Tongue (tissue), 2 donors: ENCODE results near the gene GPR87. TPM values are rescaled to one million over a fixed set of nuclear protein-coding genes. Genes with fewer than 3 reads are reported as not detected.

Experiments
- DNase-seq: peaks from one replicate; pipeline ENCODE4 v3.0.0-alpha.2; 2015
- total RNA-seq: library from RNA; depleted of rRNA; stranded (reverse); fragments of >200 nt; gene quantifications from one replicate; pipeline ENCODE4 v1.2.3, GENCODE V29; 2014

The GPR87 gene
- total RNA-seq, 1 donor from 2014 or later: 2.3 TPM

GRCh38 chr3:151282921-151283320 is 33.7 kb downstream of the GPR87 start:
- peak; percentile 77 for DNase-seq

GRCh38 chr3:151281671-151282324 is 34.8 kb downstream of the GPR87 start:
- DNase-seq: peak; percentile 56

- no peak for DNase-seq
Observed at GRCh38 chr3:151278230-151278629, 38.4 kb downstream of the GPR87 start, which contains the start of gene P2RY14. Gene P2RY14 (minus strand): TSS chr3:151278542. CDS start chr3:151214316, 64,226 bp downstream.

- DNase-seq: no peak
Observed at GRCh38 chr3:151276687-151277042, 40.0 kb downstream of the GPR87 start.

- DNase-seq: no peak
Observed at GRCh38 chr3:151276038-151276686, 40.5 kb downstream of the GPR87 start.

- no peak for DNase-seq
Observed at GRCh38 chr3:151275091-151275490, 41.5 kb downstream of the GPR87 start.

GRCh38 chr3:151269631-151270030 is 47.0 kb downstream of the GPR87 start:
- DNase-seq: no peak

GRCh38 chr3:151268267-151269235 is 48.1 kb downstream of the GPR87 start:
- DNase-seq: no peak

GRCh38 chr3:151267066-151267465 is 49.6 kb downstream of the GPR87 start:
- DNase-seq: no peak

GRCh38 chr3:151265866-151266265 is 50.8 kb downstream of the GPR87 start:
- peak; percentile 33 for DNase-seq

GRCh38 chr3:151265166-151265565 is 51.5 kb downstream of the GPR87 start:
- no peak for DNase-seq

GRCh38 chr3:151264605-151265004 is 52.0 kb downstream of the GPR87 start:
- no peak for DNase-seq

- no peak for DNase-seq
Observed at GRCh38 chr3:151262871-151263525, 53.6 kb downstream of the GPR87 start.

- DNase-seq: no peak
Observed at GRCh38 chr3:151259664-151260063, 57.0 kb downstream of the GPR87 start.

GRCh38 chr3:151256749-151257148 is 59.9 kb downstream of the GPR87 start:
- no peak for DNase-seq

GRCh38 chr3:151248772-151249337 is 67.8 kb downstream of the GPR87 start:
- DNase-seq: peak; percentile 19

Other genes with a start within 250 kb of the GPR87 start
- gene MED12L, start 231.2 kb downstream of the GPR87 start, total RNA-seq: 8.5 TPM
- not detected for gene GPR171, start 113.6 kb downstream of the GPR87 start, total RNA-seq
- gene P2RY14, start 38.3 kb downstream of the GPR87 start, total RNA-seq: 2.9 TPM
- gene P2RY13, start 12.7 kb upstream of the GPR87 start, total RNA-seq: 1.2 TPM
- 0.21 TPM for gene P2RY12, start 67.9 kb upstream of the GPR87 start, total RNA-seq
- 15.3 TPM for gene IGSF10, start 144.2 kb upstream of the GPR87 start, total RNA-seq